IPS-11a (cell line): Measurements from ENCODE around the gene ADRA2B.

Source experiments
- H3K4me3 ChIP-seq: one replicate; pipeline ENCODE4 v1.5.1; 2013; ENCODE audit warnings: low read depth, low read length, control low read depth

The ADRA2B gene

GRCh38 chr2:96138179-96139145, 22.1 kb upstream of the ADRA2B start, which contains the start of gene ASTL:
TSS of gene ASTL (minus strand) at chr2:96138502. CDS start at chr2:96138436, 66 bp downstream.
- no peak within 1 kb of the TSS for H3K4me3 ChIP-seq

GRCh38 chr2:96137321-96138178, 21.2 kb upstream of the ADRA2B start:
- H3K4me3 ChIP-seq: no peak overlapping the region

- no peak overlapping the region for H3K4me3 ChIP-seq
These were observed 19.9 kb upstream of the ADRA2B start for GRCh38 chr2:96136129-96136720.

GRCh38 chr2:96135621-96136020, 19.2 kb upstream of the ADRA2B start:
- H3K4me3 ChIP-seq: no peak overlapping the region

GRCh38 chr2:96135171-96135570, 18.8 kb upstream of the ADRA2B start:
- H3K4me3 ChIP-seq: no peak overlapping the region

- no peak overlapping the region for H3K4me3 ChIP-seq
These were observed 18.1 kb upstream of the ADRA2B start for GRCh38 chr2:96134421-96134820.

- no peak overlapping the region for H3K4me3 ChIP-seq
These were observed 15.7 kb upstream of the ADRA2B start for GRCh38 chr2:96131813-96132745.

- H3K4me3 ChIP-seq: no peak overlapping the region
These were observed 14.9 kb upstream of the ADRA2B start for GRCh38 chr2:96131152-96131812.

GRCh38 chr2:96130483-96130882, 14.1 kb upstream of the ADRA2B start:
- H3K4me3 ChIP-seq: no peak overlapping the region

GRCh38 chr2:96129528-96130120, 13.3 kb upstream of the ADRA2B start:
- H3K4me3 ChIP-seq: no peak overlapping the region

- H3K4me3 ChIP-seq: no peak overlapping the region
These were observed 12.1 kb upstream of the ADRA2B start for GRCh38 chr2:96128456-96128855.

- no peak overlapping the region for H3K4me3 ChIP-seq
These were observed 8.3 kb upstream of the ADRA2B start for GRCh38 chr2:96124406-96125265.

- H3K4me3 ChIP-seq: no peak overlapping the region
These were observed 7.6 kb upstream of the ADRA2B start for GRCh38 chr2:96123936-96124335.

GRCh38 chr2:96123290-96123689, 6.9 kb upstream of the ADRA2B start:
- no peak overlapping the region for H3K4me3 ChIP-seq

GRCh38 chr2:96122391-96122790, 6.0 kb upstream of the ADRA2B start:
- no peak overlapping the region for H3K4me3 ChIP-seq

- no peak overlapping the region for H3K4me3 ChIP-seq
These were observed 5.0 kb upstream of the ADRA2B start for GRCh38 chr2:96121414-96121813.

- H3K4me3 ChIP-seq: no peak overlapping the region
These were observed 4.6 kb upstream of the ADRA2B start for GRCh38 chr2:96120991-96121390.

GRCh38 chr2:96120091-96120720, 3.8 kb upstream of the ADRA2B start:
- H3K4me3 ChIP-seq: no peak overlapping the region
